CD8-positive, alpha-beta memory T cell (primary cell): ENCODE results near the gene RFX6. TPM values are rescaled to one million over a fixed set of nuclear protein-coding genes. Genes with fewer than 3 reads are reported as not detected.

ENCODE experiments used
- CTCF ChIA-PET: fragments of 350-600 bp; sonication (Branson Sonifier 250); formaldehyde crosslinking; loops from one replicate; lab custom pipeline; 2021; ENCODE audit warnings: antibody characterized with exemption; lab: Charles Lee
- POLR2A ChIA-PET: fragments of 350-600 bp; sonication (Branson Sonifier 250); formaldehyde crosslinking; loops from one replicate; lab custom pipeline; 2021; ENCODE audit warnings: antibody characterized with exemption; lab: Charles Lee
- DNase-seq, 5 donors: peaks; one replicate each; pipeline versions ENCODE4 v3.0.0 to v3.0.0-alpha.2; 2020 to 2022; ENCODE audit warnings: mixed read lengths in 1 of 5
- H3K27ac ChIP-seq: one replicate; pipeline ENCODE4 v1.7.0; 2013; ENCODE audit warnings: low read depth, mild to moderate bottlenecking, low read length, moderate library complexity
- H3K27me3 ChIP-seq: 2 replicates; pipeline ENCODE4 v1.7.0; 2013; ENCODE audit warnings: low read length, mild to moderate bottlenecking; ENCODE audit not compliant: insufficient read depth, poor library complexity, severe bottlenecking
- H3K36me3 ChIP-seq: 2 replicates; pipeline ENCODE4 v1.7.0; 2013; ENCODE audit warnings: mild to moderate bottlenecking, low read length, moderate library complexity; ENCODE audit not compliant: insufficient read depth
- H3K4me1 ChIP-seq: 2 replicates; pipeline ENCODE4 v1.7.0; 2013; ENCODE audit warnings: mild to moderate bottlenecking, low read length, moderate library complexity; ENCODE audit not compliant: insufficient read depth
- H3K4me3 ChIP-seq: 2 replicates; pipeline ENCODE4 v1.7.0; 2013; ENCODE audit warnings: mild to moderate bottlenecking, low read length
- H3K9me3 ChIP-seq: 2 replicates; pipeline ENCODE4 v1.7.0; 2013; ENCODE audit warnings: mild to moderate bottlenecking, low read length
- H3K27ac Mint-ChIP-seq, 8 donors: one replicate each; pipeline ENCODE4 v1.8.0; 2020 to 2021; ENCODE audit warnings: mixed read lengths in 8 of 8, mild to moderate bottlenecking in 6 of 8, inconsistent platforms in 3 of 8, moderate library complexity in 3 of 8
- H3K27me3 Mint-ChIP-seq, 2 donors: one replicate each; pipeline ENCODE4 v1.8.0; 2020 to 2021; ENCODE audit warnings: mixed read lengths in 2 of 2, mild to moderate bottlenecking in 1 of 2, moderate library complexity in 1 of 2
- H3K36me3 Mint-ChIP-seq, 3 donors: one replicate each; pipeline ENCODE4 v1.8.0; 2020 to 2021; ENCODE audit warnings: mixed read lengths in 3 of 3, inconsistent platforms in 1 of 3, mild to moderate bottlenecking in 1 of 3
- H3K4me1 Mint-ChIP-seq, 3 donors: one replicate each; pipeline ENCODE4 v1.8.0; 2020 to 2021; ENCODE audit warnings: mixed read lengths in 3 of 3, inconsistent platforms in 1 of 3, mild to moderate bottlenecking in 1 of 3
- H3K4me3 Mint-ChIP-seq, 7 donors: one replicate each; pipeline ENCODE4 v1.8.0; 2020 to 2021; ENCODE audit warnings: mixed read lengths in 7 of 7, mild to moderate bottlenecking in 6 of 7, moderate library complexity in 4 of 7, inconsistent platforms in 2 of 7
- H3K9me3 Mint-ChIP-seq, 5 donors: one replicate each; pipeline ENCODE4 v1.8.0; 2020 to 2022; ENCODE audit warnings: mixed read lengths in 5 of 5, mild to moderate bottlenecking in 3 of 5, moderate library complexity in 2 of 5, inconsistent platforms in 1 of 5
- polyA plus RNA-seq: library from polyadenylated mRNA; unstranded; fragments of 300-500 nt; fragmentation: Illumina TruSeq; gene quantifications from one replicate; pipeline ENCODE4 v1.2.3, GENCODE V29; 2021
- total RNA-seq, 2 experiments: library from RNA; stranded (reverse); gene quantifications; one replicate each; pipeline ENCODE4 v1.2.3, GENCODE V29; 2021

Gene RFX6
- total and polyA plus RNA-seq, 3 experiments from 2014 or later: not detected

DNA sequence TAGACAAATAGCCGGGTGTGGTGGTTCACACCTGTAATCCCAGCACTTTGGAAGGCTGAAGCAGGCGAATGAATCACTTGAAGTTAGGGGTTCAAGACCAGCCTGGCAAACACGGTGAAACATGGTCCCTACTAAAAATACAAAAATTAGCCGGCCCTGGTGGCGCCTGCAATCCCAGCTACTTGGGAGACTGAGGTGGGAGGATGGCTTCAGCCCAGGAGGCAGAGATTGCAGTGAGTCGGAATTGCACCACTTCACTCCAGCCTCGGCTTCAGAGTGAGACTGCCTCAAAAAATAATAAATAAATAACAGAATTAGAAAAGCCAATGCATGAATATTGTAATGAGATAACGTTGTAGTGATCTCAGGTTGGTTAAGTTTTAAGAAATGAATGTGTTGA, 61.3 kb downstream of the RFX6 start:
- no peak overlapping the region for H3K27ac Mint-ChIP-seq
- CTCF ChIA-PET: no interaction called here
- Histone ChIP-seq H3K9me3 (no peaks in the 10 kb centered on the region), H3K4me1 (no peaks in the 10 kb centered on the region), H3K36me3 (no peaks in the 10 kb centered on the region), H3K27ac (no peak overlapping the region), H3K4me3 (no peak overlapping the region), H3K27me3 (no peaks in the 10 kb centered on the region)
- no peaks in the 10 kb centered on the region for H3K36me3 Mint-ChIP-seq
- peaks cover 2 to 4% of the 10 kb centered on the region in 2 donors for H3K27me3 Mint-ChIP-seq
- POLR2A ChIA-PET: no interaction called here
- no peak for DNase-seq
- H3K4me1 Mint-ChIP-seq: no peaks in the 10 kb centered on the region
- H3K4me3 Mint-ChIP-seq: no peak overlapping the region
- peaks cover 0 to 2% (median 0%) of the 10 kb centered on the region in 5 donors for H3K9me3 Mint-ChIP-seq

DNA sequence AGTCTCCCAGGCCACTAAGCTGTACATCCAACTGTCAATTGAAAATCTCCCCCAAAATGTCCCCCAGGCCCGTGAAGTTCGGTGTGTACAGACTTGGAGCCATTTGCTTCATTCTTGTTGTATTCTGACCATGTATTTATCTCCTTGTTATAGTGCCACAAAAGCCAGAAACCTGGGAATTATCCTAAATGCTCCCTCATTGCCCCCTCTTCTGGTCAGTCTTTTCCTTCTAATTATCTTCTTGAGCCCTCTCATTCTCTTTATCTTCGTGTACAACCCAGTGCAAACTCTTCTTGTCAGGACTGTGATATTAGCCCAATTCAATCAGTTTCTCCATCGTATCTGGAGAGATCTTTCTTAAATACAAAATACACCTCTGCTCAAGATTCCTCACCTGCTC, 64.7 kb downstream of the RFX6 start:
- Histone ChIP-seq H3K4me3 (no peak overlapping the region), H3K9me3 (no peaks in the 10 kb centered on the region), H3K27ac (no peak overlapping the region), H3K36me3 (no peaks in the 10 kb centered on the region), H3K4me1 (no peaks in the 10 kb centered on the region), H3K27me3 (no peaks in the 10 kb centered on the region)
- CTCF ChIA-PET: no interaction called here
- Mint-ChIP-seq H3K4me1 (no peaks in the 10 kb centered on the region), H3K4me3 (no peak overlapping the region), H3K36me3 (no peaks in the 10 kb centered on the region), H3K9me3 (peaks cover 0 to 2% (median 0%) of the 10 kb centered on the region in 5 donors), H3K27me3 (peaks cover 2 to 4% of the 10 kb centered on the region in 2 donors), H3K27ac (no peak overlapping the region)
- no peak for DNase-seq
- POLR2A ChIA-PET: no interaction called here

DNA sequence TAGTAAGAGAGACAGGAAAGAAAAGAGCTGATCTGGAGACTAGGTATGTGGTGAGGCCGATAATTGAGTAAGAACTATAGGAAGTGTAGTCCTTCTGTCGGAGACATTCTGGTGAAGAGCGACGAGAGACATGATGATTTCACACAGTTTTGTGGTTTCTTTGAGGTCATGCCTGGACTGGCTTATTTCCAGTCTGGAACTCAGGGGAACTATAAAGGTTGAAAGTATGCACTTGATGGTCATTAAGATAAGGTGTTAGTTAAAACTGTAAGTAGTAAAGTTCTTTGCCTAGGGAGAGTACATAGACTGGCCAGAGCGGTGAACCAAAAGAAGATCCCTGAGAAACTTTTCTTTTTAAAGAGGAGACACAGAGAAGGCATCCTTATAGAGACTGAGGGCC, 68.8 kb downstream of the RFX6 start:
- no peaks in the 10 kb centered on the region for H3K4me1 ChIP-seq
- no peaks in the 10 kb centered on the region for H3K4me1 Mint-ChIP-seq
- no peak overlapping the region for H3K4me3 Mint-ChIP-seq
- no peaks in the 10 kb centered on the region for H3K27me3 ChIP-seq
- no peaks in the 10 kb centered on the region for H3K36me3 ChIP-seq
- peaks cover 0 to 4% of the 10 kb centered on the region in 2 donors for H3K27me3 Mint-ChIP-seq
- peaks cover 0 to 2% (median 0%) of the 10 kb centered on the region in 5 donors for H3K9me3 Mint-ChIP-seq
- H3K36me3 Mint-ChIP-seq: no peaks in the 10 kb centered on the region
- ChIA-PET POLR2A (no interaction called here), CTCF (no interaction called here)
- H3K4me3 ChIP-seq: no peak overlapping the region
- no peak overlapping the region for H3K27ac Mint-ChIP-seq
- no peak overlapping the region for H3K27ac ChIP-seq
- no peak for DNase-seq
- H3K9me3 ChIP-seq: no peaks in the 10 kb centered on the region

DNA sequence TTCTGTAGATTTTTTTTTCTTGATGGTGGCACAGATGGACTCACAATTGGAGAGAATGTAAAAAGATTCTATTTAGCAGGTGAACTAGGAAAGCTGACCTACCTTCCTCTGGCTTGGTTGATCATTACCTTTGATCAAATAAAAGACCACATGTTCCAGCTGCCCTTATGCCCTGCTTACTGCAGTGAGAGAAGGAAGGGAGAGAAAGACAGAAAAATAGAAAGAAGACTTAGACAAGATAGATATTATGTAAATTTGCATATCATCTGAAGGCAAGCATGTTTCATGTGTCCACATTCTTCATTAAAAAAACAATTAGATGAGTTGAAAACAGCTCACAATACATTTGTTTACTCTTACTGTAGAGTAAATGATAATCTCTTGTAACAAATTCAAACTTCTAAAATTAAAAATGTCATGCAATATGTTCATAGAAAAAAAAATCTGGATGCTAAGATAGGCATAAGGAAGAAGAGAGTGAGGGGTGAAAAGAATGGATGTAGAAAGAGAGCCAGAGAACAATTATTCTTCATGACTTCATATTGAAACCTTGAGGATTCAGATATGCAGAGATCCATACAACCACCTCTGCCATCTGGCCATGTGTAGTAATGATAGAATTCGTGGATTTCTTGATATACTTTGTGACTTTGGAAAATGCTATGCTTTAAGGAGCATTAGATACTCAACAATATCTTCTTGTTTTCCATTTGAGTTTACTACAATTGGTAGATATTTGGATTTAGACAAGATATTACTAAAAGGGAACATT, 71.7 kb downstream of the RFX6 start:
- no peak overlapping the region for H3K4me3 Mint-ChIP-seq
- no peak overlapping the region for H3K4me3 ChIP-seq
- no peak overlapping the region for H3K27ac Mint-ChIP-seq
- POLR2A ChIA-PET: no interaction called here
- DNase-seq: no peak
- no peak overlapping the region for H3K27ac ChIP-seq
- H3K36me3 ChIP-seq: no peaks in the 10 kb centered on the region
- H3K9me3 Mint-ChIP-seq: no peaks in the 10 kb centered on the region
- CTCF ChIA-PET: no interaction called here
- H3K4me1 ChIP-seq: no peaks in the 10 kb centered on the region
- no peaks in the 10 kb centered on the region for H3K27me3 Mint-ChIP-seq
- no peaks in the 10 kb centered on the region for H3K27me3 ChIP-seq
- H3K36me3 Mint-ChIP-seq: no peaks in the 10 kb centered on the region
- H3K4me1 Mint-ChIP-seq: no peaks in the 10 kb centered on the region
- H3K9me3 ChIP-seq: no peaks in the 10 kb centered on the region

DNA sequence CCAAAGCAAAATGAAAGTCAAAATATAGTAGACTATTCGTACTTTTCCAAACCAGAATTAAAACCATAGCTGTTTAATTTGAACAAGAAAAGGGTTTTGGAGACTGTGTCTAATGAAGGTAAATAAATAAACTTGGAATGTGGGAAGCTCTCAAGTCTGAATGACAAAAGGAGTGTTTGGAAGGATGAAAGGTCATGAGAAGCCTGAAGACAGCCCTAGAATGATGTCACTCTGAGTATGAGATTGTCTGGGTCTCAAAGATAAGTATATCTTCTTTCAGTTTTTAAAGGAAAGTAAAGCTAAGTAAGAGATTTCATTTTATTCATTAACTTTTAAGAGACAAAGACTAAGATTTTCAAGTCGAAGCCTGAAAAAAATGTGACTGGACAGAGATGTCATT, 72.9 kb downstream of the RFX6 start:
- H3K9me3 Mint-ChIP-seq: peaks cover 0 to 3% (median 0%) of the 10 kb centered on the region in 5 donors
- no peaks in the 10 kb centered on the region for H3K9me3 ChIP-seq
- no peaks in the 10 kb centered on the region for H3K4me1 ChIP-seq
- no peaks in the 10 kb centered on the region for H3K27me3 ChIP-seq
- no peak overlapping the region for H3K4me3 Mint-ChIP-seq
- H3K27ac Mint-ChIP-seq: no peak overlapping the region
- no peak overlapping the region for H3K27ac ChIP-seq
- no peaks in the 10 kb centered on the region for H3K27me3 Mint-ChIP-seq
- no peaks in the 10 kb centered on the region for H3K4me1 Mint-ChIP-seq
- no peaks in the 10 kb centered on the region for H3K36me3 Mint-ChIP-seq
- DNase-seq: no peak
- H3K4me3 ChIP-seq: no peak overlapping the region
- ChIA-PET POLR2A (no interaction called here), CTCF (no interaction called here)
- H3K36me3 ChIP-seq: no peaks in the 10 kb centered on the region

DNA sequence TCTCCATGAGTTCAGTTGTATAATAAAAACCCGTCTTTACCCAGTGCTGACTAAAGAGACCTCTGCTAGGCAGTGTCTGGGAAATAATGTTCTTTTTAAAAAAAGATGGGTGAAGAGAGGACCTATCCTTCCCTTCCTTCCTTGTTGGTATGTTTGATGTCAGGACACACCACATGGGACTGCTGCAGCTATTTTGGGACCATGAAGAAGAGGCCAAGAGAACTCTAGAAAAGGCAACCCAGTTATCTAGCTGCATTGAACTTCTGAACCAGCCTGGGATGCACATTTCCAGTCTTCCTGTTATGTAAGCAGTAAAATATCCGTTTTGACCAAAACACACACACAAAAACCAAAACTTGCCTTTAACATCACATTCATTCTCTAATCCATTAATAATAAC, 77.3 kb downstream of the RFX6 start:
- Histone ChIP-seq H3K4me3 (no peak overlapping the region), H3K4me1 (no peaks in the 10 kb centered on the region), H3K36me3 (no peaks in the 10 kb centered on the region), H3K27me3 (no peaks in the 10 kb centered on the region), H3K27ac (no peak overlapping the region), H3K9me3 (no peaks in the 10 kb centered on the region)
- Mint-ChIP-seq H3K27ac (peak overlapping the region in 1 of 8 donors; percentile 61), H3K36me3 (no peaks in the 10 kb centered on the region), H3K27me3 (no peaks in the 10 kb centered on the region), H3K9me3 (peaks cover 0 to 6% (median 0%) of the 10 kb centered on the region in 5 donors), H3K4me3 (no peak overlapping the region), H3K4me1 (no peaks in the 10 kb centered on the region)
- DNase-seq: no peak
- ChIA-PET POLR2A (no interaction called here), CTCF (no interaction called here)

DNA sequence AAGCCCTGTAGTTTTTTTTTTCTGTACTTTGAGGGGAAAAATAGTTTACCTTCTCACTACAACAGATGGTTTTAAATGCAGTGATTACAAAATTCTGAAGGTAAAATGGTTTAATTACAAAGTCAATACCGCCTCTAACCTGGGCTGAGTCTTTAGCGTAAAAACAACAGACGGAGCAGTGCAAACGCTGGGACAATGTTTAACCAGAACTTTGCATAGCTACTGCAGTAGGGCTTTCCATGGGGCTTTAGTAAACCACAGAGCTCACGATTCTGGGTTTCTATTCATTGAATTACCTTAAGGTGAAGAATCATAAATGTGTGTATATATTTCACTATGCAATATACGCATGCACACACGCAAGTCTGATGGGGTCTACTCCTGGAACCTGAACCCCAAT, 77.9 kb downstream of the RFX6 start:
- Mint-ChIP-seq H3K9me3 (peaks cover 0 to 6% (median 0%) of the 10 kb centered on the region in 5 donors), H3K27me3 (no peaks in the 10 kb centered on the region), H3K27ac (no peak overlapping the region), H3K36me3 (no peaks in the 10 kb centered on the region), H3K4me3 (no peak overlapping the region), H3K4me1 (no peaks in the 10 kb centered on the region)
- Histone ChIP-seq H3K4me3 (no peak overlapping the region), H3K27me3 (no peaks in the 10 kb centered on the region), H3K27ac (no peak overlapping the region), H3K36me3 (no peaks in the 10 kb centered on the region), H3K9me3 (no peaks in the 10 kb centered on the region), H3K4me1 (no peaks in the 10 kb centered on the region)
- ChIA-PET CTCF (no interaction called here), POLR2A (no interaction called here)
- no peak for DNase-seq

DNA sequence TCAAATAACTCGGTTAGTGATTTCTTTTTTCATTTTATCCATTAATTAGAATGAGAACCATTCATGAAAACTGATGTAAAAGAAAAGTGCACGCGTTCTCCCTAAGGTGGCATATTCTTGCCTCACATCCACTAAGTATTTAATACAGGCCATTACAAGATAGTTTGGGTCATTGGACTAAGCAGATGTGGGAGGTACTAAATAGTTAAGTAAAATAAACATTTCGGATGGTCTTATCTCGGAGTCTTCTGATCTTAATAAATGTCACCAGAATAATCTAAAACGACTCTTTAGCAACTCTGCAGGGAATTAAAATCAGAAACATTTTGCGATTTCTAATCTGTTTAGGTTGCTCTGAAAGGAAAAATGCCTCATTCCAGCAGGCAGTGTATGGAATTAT, 78.7 kb downstream of the RFX6 start:
- Histone ChIP-seq H3K36me3 (no peaks in the 10 kb centered on the region), H3K4me1 (no peaks in the 10 kb centered on the region), H3K9me3 (no peaks in the 10 kb centered on the region), H3K27me3 (no peaks in the 10 kb centered on the region), H3K4me3 (no peak overlapping the region), H3K27ac (no peak overlapping the region)
- H3K4me3 Mint-ChIP-seq: no peak overlapping the region
- peaks cover 0 to 6% (median 0%) of the 10 kb centered on the region in 5 donors for H3K9me3 Mint-ChIP-seq
- ChIA-PET POLR2A (no interaction called here), CTCF (no interaction called here)
- H3K27me3 Mint-ChIP-seq: no peaks in the 10 kb centered on the region
- no peak for DNase-seq
- H3K4me1 Mint-ChIP-seq: no peaks in the 10 kb centered on the region
- no peaks in the 10 kb centered on the region for H3K36me3 Mint-ChIP-seq
- no peak overlapping the region for H3K27ac Mint-ChIP-seq
